MCF 10A (cell line): ENCODE results near the gene F7. TPM values are rescaled to one million over a fixed set of nuclear protein-coding genes. Genes with fewer than 3 reads are reported as not detected.

Experiments
- BruUV-seq: library from RNA; stranded (reverse); fragments of 400-500 nt; replicated peaks from 2 replicates; lab custom pipeline; 2021; lab: Mats Ljungman, UMichigan
- CTCF ChIA-PET: fragments of 300-600 bp; sonication (Branson Sonifier 250); formaldehyde crosslinking; extraction: SDS; loops from one replicate; lab custom pipeline; 2021; ENCODE audit warnings: antibody characterized with exemption, inconsistent platforms; lab: Yijun Ruan, JAX
- POLR2A ChIA-PET: fragments of 300-600, 350-650 bp; sonication (Branson Sonifier 250); formaldehyde crosslinking; extraction: SDS; loops from one replicate; lab custom pipeline; 2020; ENCODE audit warnings: antibody characterized with exemption, inconsistent platforms; lab: Yijun Ruan, JAX
- DNase-seq: peaks from one replicate; pipeline ENCODE4 v3.0.0-alpha.2; 2018; ENCODE audit not compliant: unreplicated experiment
- H3K27ac Mint-ChIP-seq: one replicate; pipeline ENCODE4 v1.8.0; 2022; ENCODE audit warnings: mild to moderate bottlenecking, low read depth, mixed read lengths; ENCODE audit not compliant: unreplicated experiment
- H3K27me3 Mint-ChIP-seq: one replicate; pipeline ENCODE4 v1.8.0; 2022; ENCODE audit warnings: mixed read lengths; ENCODE audit not compliant: insufficient read depth, unreplicated experiment
- H3K36me3 Mint-ChIP-seq: one replicate; pipeline ENCODE4 v1.8.0; 2022; ENCODE audit warnings: mild to moderate bottlenecking, moderate library complexity, mixed read lengths; ENCODE audit not compliant: insufficient read depth, unreplicated experiment
- H3K4me1 Mint-ChIP-seq: one replicate; pipeline ENCODE4 v1.8.0; 2022; ENCODE audit warnings: mixed read lengths; ENCODE audit not compliant: insufficient read depth, unreplicated experiment
- H3K4me3 Mint-ChIP-seq: one replicate; pipeline ENCODE4 v1.8.0; 2022; ENCODE audit warnings: mild to moderate bottlenecking, moderate library complexity, mixed read lengths; ENCODE audit not compliant: unreplicated experiment
- H3K9me3 Mint-ChIP-seq: one replicate; pipeline ENCODE4 v1.8.0; 2022; ENCODE audit warnings: mixed read lengths; ENCODE audit not compliant: unreplicated experiment
- intact Hi-C: fragments of 100-400 bp; cut with micrococcal nuclease; formaldehyde crosslinking; loops from 2 replicates; pipeline ENCODE4 v1.14.1; 2022
- total RNA-seq: library from RNA; stranded (reverse); gene quantifications from 2 replicates; pipeline ENCODE4 v1.2.3, GENCODE V29; 2022
- TF ChIP-seq, protein P1 (sequence below): fragments of 200-600 bp; IDR thresholded peaks from one replicate; pipeline ENCODE4 v1.8.0; 2022; ENCODE audit warnings: antibody characterized with exemption, mild to moderate bottlenecking; ENCODE audit not compliant: unreplicated experiment

The F7 gene
- total RNA-seq, 1 experiment from 2014 or later: not detected

DNA sequence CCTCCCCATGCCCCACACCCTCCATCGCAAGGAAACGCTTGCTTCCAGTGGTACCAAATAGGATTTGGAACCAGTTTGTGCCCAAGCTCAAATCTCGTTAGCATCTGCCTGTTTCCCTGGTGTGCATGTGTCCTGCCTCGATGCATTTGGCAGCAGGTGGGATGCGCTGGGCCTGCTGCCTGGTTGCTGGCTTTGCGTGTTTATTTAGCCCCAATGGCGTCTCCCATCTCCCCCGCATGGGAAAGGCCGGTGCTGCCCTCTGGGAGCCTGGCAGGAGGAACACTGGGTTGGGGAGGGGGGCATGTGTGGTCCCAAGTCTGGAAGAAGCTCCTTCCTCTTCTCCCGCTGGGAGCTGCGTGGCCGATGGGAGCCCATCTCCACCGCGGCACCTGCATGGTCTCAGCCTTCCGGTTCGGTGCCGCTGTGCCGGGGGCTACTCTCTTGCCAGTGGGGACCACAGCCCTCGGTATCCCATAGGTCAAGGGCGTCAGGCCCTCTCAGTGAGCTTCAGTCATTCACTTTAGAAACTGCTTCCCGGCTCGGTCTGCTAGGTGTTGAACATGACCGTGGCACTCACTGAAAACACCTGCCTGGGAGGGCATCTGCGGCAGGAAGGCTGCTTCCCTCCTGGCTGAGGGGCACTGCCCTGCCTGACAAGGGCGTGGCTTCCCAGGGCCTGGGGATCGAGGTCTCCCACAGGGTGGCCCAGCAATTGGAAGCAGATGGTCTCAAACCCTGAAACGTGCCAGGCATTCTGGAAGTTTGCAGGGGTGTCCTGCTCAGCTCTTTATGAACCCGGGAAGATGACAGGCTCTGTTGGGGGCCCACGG, 11.8 kb upstream of the F7 start:
- BruUV-seq: no TSS peak
- ChIA-PET POLR2A (no interaction called here), CTCF (interaction anchor here (0.9 kb wide), 1 partner anchor 117 kb away, joined by 3 read pairs; no protein-coding TSS in a partner anchor)
- intact Hi-C loops: no loop called here
- H3K27ac Mint-ChIP-seq: no peak overlapping the region
- no peaks in the 10 kb centered on the region for H3K9me3 Mint-ChIP-seq
- H3K27me3 Mint-ChIP-seq: peaks cover 22% of the 10 kb centered on the region
- TF ChIP-seq, protein P1, sequence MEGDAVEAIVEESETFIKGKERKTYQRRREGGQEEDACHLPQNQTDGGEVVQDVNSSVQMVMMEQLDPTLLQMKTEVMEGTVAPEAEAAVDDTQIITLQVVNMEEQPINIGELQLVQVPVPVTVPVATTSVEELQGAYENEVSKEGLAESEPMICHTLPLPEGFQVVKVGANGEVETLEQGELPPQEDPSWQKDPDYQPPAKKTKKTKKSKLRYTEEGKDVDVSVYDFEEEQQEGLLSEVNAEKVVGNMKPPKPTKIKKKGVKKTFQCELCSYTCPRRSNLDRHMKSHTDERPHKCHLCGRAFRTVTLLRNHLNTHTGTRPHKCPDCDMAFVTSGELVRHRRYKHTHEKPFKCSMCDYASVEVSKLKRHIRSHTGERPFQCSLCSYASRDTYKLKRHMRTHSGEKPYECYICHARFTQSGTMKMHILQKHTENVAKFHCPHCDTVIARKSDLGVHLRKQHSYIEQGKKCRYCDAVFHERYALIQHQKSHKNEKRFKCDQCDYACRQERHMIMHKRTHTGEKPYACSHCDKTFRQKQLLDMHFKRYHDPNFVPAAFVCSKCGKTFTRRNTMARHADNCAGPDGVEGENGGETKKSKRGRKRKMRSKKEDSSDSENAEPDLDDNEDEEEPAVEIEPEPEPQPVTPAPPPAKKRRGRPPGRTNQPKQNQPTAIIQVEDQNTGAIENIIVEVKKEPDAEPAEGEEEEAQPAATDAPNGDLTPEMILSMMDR: no peak
- no peaks in the 10 kb centered on the region for H3K36me3 Mint-ChIP-seq
- no peaks in the 10 kb centered on the region for H3K4me1 Mint-ChIP-seq
- no peak for DNase-seq
- H3K4me3 Mint-ChIP-seq: no peak overlapping the region

DNA sequence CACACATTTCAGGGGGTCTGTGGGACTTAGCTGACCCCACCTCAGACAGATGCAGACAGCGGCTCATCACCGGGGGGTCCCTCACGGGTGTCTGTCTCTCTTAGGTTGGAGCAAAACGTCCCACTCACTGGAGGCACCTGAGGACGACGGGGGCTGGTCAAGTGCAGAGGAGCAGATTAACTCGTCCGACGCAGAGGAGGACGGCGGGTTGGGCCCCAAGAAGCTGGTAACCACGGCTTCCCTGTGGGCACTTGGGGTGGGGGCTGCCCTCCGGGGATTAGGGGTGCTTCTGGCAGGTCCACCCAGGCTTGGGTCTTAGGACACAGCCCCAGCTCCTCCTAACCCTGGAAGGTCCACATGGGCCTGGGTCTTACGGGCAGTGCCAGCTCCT, 11.2 kb upstream of the F7 start:
- TF ChIP-seq, protein P1: no peak
- Mint-ChIP-seq H3K4me1 (no peaks in the 10 kb centered on the region), H3K9me3 (no peaks in the 10 kb centered on the region), H3K27me3 (peaks cover 28% of the 10 kb centered on the region), H3K27ac (no peak overlapping the region), H3K36me3 (no peaks in the 10 kb centered on the region), H3K4me3 (no peak overlapping the region)
- no TSS peak for BruUV-seq
- CTCF ChIA-PET: interaction anchor here (0.7 kb wide), 1 partner anchor 94 kb away, joined by 4 read pairs; no protein-coding TSS in a partner anchor
- DNase-seq: no peak
- intact Hi-C loops: no loop called here
- POLR2A ChIA-PET: no interaction called here

DNA sequence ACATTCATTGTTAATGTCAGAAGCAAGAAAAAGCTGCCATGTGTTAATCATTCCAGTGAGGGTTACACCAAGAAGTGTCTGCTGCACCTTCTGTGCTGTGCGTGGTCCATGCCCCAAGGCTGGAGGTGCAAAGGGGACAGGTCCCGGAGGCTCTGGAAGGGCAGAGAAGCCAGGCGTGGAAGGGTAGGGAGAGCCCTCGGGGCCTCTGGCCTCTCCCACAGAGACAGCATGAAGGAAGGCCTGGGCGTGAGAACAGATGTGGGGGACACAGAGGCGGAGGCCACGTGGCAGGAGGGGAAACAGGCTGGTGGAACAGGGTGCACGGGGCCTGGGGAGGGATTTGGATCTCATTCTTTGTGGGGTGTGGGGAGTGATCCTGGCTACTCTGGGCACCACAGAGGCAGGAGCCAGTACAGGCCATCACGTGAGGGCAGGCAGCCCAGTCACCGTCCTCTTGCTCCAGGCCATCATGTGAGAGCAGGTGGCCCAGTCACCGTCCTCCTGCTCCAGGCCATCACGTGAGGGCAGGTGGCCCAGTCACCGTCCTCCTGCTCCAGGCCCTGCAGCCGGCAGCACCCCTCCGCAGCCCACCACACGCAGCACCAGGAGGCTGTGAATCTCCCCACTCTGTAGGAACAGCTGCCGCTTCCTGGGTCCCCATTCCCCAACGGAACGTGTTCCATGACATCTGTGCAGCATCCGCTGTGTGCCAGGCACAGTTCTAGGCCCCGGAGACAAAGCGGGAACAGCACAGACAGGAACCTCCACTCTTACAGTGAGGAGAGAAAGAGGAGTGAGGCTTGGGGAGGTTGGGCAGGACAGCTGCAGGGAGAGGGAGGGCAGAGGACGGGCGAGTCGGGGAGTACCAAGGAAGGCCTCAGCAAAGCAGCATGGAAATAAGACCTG, 10.2 kb upstream of the F7 start:
- H3K36me3 Mint-ChIP-seq: no peaks in the 10 kb centered on the region
- no peak overlapping the region for H3K4me3 Mint-ChIP-seq
- ChIA-PET CTCF (interaction anchor here (0.7 kb wide), 1 partner anchor 93 kb away, joined by 4 read pairs; no protein-coding TSS in a partner anchor), POLR2A (no interaction called here)
- no TSS peak for BruUV-seq
- no peaks in the 10 kb centered on the region for H3K4me1 Mint-ChIP-seq
- peaks cover 28% of the 10 kb centered on the region for H3K27me3 Mint-ChIP-seq
- no peak for DNase-seq
- H3K9me3 Mint-ChIP-seq: no peaks in the 10 kb centered on the region
- intact Hi-C loops: no loop called here
- TF ChIP-seq, protein P1: no peak
- H3K27ac Mint-ChIP-seq: no peak overlapping the region
